WTC11 (cell line): Measurements from ENCODE around the gene CERS2.

Source experiments
- CTCF ChIP-seq: fragments of 200-600 bp; IDR thresholded peaks from 2 replicates; pipeline ENCODE4 v1.8.0; 2022; ENCODE audit warnings: antibody characterized with exemption
- MAX ChIP-seq: sonication (generic); formaldehyde crosslinking; IDR thresholded peaks from 2 replicates; pipeline ENCODE4 v1.8.0; 2022; ENCODE audit warnings: mild to moderate bottlenecking, missing genetic modification reagents
- ZNF425 ChIP-seq: fragments of 250-450 bp; sonication (Bioruptor Pico); conservative IDR thresholded peaks from 2 replicates; pipeline ENCODE4 v1.9.0; 2021; ENCODE audit warnings: mild to moderate bottlenecking

GRCh38 chr1:150944856-150945255, 29.8 kb downstream of the CERS2 start:
- no peak for TF ChIP-seq CTCF
- no peak for TF ChIP-seq ZNF425
- TF ChIP-seq MAX = no peak
